HG03378 (cell line): ENCODE measurements around the gene HPS4.
"Not testable (repeated sequence)": the region's sequence is repeated elsewhere in the genome, so short reads cannot be mapped to it uniquely, and the experiment has no call there.

ENCODE experiments used
- ATAC-seq: cut with Tn5 transposase; IDR thresholded peaks from one replicate; pipeline ENCODE4 v1.9.1; 2021; ENCODE audit warnings: mild to moderate bottlenecking, moderate library complexity; ENCODE audit not compliant: unreplicated experiment

HPS4 gene

GRCh38 chr22:26444777-26445176, 38.8 kb downstream of the HPS4 start:
- no peak for ATAC-seq

DNA sequence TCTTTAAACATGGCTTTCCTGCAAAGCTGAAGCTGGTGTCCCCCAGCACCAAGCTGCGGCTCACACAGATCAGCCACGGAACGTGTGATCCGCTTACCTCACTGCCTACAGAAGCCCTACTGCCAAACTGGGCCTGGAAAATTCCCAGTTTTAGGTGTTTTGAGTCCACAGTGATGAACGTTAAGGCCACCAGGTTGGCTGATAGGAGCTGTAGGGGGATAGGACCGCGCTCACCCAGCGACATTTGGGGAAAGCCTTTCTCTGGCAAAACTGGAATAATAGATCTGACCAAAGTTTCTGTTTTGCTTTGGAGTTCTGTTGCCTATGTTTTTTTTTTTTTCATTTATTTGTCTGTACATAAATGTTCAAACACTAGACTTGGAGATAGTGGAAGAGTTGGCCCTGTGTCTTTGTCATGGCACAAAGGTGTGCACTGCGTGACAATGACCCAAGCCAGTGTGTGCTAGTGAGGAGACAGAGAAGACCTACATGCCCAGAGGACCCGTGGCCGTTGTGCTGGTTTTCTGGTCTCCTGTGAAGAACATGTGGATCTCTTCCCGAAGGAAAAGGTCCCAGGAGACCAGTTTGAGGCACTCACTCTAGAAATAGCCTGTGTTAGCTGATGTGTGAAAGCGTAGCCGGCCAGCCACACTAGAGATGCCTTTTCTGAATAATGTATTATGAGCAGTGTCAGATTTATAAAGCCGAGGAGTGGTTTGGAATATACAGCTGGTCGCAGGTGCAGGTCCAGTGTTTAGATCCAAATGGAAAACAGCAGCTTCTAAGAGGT, 39.5 kb downstream of the HPS4 start:
- no peak for ATAC-seq

DNA sequence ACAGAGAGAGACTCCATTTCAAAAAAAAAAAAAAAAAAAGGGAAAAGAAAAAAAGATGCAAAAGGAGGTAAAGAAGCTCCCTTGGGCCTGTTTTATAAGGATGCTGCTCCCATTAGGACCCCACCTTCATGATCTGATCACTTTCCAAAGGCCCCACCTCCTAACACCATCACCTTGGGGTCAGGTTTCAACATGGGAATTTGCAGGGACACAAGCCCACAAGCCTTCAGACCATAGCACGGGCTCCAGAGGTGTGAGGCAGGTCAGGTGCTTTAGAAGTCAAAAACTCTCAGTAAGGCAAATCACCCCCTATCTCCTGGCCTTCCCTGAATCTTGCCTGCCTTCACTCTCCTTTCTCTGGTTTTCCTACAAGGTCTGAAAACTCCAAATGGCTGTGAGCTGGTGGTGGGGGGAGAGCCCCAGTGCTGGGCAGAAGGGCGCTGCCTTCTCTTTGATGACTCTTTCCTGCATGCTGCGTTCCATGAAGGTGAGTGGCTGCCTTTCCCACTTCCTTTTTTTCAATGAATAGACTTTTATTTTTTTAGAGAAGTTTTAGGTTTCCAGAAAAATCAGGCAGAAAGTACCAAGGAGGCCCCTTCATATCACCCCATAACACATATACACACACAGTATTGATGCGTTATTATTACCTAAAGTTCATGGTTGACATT, 41.4 kb downstream of the HPS4 start:
- ATAC-seq, result no peak

GRCh38 chr22:26439559-26439958, 44.0 kb downstream of the HPS4 start:
- ATAC-seq, result no peak

- not testable (repeated sequence) for ATAC-seq
Measured at GRCh38 chr22:26438776-26439175, 44.8 kb downstream of the HPS4 start.

DNA sequence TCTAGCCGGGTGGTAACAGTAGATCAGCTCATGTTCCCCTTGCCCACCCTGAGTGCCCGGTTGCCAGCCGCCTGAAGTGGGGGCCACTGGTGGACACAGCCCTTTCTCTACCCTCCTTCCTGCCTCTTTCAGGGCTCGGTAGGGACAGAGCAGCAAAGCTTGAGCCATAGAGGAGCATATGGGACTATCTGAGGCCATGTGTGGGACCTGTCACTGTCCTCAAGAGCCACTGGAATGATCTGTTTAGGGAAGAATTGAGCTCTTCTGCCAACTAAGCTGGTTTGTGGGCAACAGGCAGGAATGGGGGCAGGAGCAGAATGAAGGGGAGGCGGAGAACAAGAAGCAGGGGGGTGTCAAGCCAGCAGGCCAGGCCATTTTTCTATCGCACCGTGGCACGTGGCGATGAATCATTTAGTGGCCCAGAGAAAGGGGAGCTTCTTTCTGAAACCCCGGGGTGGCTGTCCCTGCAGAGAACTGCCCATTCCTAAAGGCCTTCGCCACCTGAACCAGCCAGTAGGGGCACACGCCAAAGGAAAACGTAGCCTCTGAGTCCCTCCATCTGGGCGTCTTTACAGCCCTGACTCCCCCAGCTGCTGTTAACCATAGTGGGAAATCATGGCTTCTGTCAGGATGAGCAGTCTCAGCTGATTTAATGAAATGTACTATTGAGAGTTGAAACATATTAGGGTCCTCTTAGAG, 45.7 kb downstream of the HPS4 start:
- ATAC-seq, result no peak

GRCh38 chr22:26436903-26437515, 46.6 kb downstream of the HPS4 start:
- no peak for ATAC-seq

- ATAC-seq, result no peak
Measured at GRCh38 chr22:26435327-26436093, 48.1 kb downstream of the HPS4 start.

DNA sequence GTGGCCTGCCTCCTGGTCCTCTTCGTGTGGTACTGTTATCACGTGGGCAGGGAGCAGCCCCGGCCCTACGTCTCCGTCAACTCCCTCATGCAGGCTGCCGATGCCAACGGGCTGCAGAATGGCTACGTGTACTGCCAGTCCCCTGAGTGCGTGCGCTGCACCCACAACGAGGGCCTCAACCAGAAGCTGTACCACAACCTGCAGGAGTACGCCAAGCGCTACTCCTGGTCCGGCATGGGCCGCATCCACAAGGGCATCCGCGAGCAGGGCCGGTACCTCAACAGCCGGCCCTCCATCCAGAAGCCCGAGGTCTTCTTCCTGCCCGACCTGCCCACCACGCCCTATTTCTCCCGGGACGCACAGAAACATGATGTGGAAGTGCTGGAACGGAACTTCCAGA, 49.8 kb downstream of the HPS4 start:
- ATAC-seq, result no peak

DNA sequence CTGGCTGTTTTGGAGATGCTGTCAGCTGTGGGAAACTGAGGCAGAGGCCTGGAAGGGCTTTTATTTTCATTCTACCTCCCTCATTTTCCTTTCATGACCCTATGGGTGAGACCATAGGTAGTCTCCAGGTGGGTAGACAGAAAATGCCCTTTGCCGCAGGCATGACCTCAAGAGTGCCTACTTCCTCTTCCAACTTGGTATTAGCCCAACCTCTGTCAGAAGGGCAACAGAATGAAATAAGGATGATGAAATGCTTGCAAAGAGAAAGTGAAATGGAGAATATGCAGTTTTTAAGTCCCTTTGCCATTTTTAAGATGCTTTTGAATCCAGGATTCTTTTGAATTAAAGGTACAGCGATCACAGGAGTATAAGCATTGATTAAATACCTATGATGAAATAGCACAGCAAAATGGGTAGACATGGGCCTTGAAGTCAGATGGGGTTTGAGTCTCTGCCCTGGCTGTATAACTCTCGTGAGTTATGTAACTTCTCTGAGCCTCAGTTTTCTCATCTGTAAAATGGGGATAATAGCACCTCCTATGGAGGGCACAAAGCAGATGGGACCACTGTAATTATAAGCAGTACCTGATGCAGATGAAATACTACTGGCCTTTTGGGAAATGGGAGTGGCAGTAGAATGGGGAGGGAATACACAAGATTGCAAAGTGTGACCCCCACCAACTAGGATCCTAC, 50.8 kb downstream of the HPS4 start:
- ATAC-seq, result peak; percentile 31

- no peak for ATAC-seq
Measured at GRCh38 chr22:26431261-26431995, 52.2 kb downstream of the HPS4 start.

- ATAC-seq, result no peak
Measured at GRCh38 chr22:26430600-26430999, 53.0 kb downstream of the HPS4 start.

DNA sequence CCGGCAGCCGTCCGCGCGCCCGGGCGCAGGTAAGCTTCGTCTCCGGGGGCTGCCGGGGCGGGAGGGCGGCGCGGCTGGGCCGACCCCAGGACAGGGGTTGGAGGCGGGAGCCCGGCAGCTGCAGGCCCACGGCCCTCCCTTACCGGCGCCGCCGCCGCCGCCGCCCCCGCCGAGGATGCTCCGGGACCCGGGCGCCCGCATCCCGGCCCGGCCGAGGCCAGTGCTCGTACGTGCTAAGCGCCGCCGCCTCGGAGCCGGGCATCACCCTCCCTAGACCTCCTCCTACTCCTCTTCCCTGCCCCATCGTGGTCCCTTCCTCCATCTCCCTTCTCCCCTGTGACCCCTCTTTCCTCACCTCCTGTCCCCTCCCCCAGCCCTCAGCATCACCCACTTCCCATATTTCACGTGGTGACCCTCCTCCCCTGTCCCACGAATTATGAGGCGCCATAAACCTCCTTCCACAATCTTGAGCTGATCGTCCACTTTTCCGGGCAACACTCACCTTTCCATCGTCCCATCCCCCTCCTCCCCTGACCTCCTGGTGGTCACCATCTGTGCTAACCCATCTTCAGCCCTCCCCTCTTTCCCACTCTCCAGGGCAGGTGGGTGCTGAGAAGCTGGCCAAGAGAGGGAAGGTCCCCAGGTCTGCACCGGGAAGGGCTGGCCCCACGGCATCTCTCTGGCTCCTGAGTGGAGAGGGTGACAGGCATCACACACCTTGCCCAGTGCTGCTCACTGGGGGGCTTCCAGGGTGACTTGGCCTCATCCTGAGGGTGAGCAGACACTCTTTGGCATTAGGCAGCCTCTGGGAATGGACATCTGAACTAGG, 53.9 kb downstream of the HPS4 start:
- no peak for ATAC-seq

DNA sequence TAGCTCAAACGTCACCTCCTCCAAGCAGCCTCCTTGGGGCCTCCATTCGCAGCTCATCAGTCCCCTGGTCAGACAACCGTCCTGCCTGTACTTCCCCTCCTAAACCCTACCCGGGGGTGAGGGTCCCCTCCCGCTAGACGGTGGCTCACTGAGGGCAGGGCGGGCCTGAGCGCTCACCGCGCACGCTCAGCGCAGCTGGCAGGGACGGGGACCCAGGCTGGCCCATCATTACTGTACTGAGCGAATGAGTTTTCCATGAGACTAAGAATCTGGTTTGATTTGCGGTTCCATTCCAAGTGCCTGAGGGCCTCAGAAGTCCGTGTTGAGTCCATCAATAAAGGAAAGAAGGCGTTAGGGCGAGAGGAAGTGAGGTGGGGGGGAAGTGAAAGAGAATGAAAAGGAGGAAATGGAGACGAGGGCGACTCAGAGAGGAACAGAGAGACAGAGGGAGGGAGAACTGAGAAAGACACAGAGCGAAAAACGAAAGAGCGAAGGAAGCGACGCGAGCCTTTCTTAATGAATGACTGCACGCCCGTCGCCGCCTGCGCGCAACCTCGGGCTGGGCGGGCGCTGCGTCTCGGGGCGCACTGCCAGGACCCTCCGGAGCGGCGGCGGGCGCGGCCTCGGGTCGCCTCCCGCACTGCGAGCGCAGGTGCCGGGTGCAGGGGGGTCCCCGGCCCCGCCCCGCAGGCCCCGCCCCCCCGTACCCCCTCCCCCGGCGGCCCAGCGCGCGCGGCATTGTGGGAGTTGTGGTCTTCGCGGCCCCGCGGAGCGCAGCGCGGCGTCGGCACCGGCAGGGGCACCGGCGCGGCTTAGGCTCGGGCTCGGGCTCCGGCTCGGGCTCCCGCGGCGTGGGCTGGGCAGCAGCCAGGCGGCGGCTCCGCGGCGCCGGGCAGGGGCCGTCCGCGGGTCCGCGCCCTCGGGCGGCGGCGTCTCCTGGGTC, 54.8 kb downstream of the HPS4 start, which contains the start of gene ASPHD2:
TSS of gene ASPHD2 (plus strand) at position 746 of the 943 bp plus-strand sequence. CDS start 4,356 bp downstream, outside the sequence.
- peak; percentile 55 for ATAC-seq

DNA sequence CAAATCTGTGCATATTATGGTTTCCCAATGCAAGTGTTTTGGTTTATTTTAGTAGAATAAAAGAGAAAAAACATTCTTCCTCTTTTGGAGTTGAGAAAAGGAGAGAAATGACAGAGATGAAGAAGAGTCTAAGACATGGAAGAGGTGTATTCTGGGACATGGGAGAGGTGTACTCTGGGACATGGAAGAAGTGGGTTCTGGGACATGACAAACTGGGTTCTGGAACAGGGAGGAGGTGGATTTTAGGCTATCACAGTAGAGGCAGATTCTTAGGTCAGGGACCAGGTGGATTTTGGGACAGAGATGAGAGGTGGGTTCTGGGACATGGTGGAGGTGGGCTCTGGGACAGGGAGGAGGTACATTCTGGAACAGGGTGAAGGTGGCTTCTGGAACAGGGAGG, 56.7 kb downstream of the HPS4 start:
- no peak for ATAC-seq

GRCh38 chr22:26418620-26419019, 65.0 kb downstream of the HPS4 start:
- no peak for ATAC-seq

- no peak for ATAC-seq
Measured at GRCh38 chr22:26417406-26417805, 66.2 kb downstream of the HPS4 start.
